Esophagus muscularis mucosa (tissue), 4 donors: ENCODE results near the gene SNCB.

Experiments
- EP300 ChIP-seq: sonication (generic); formaldehyde crosslinking; IDR thresholded peaks from one replicate; pipeline ENCODE4 v1.6.1; 2017; ENCODE audit warnings: antibody characterized with exemption
- POLR2A ChIP-seq: fragments of 450-650 bp; IDR thresholded peaks from one replicate; pipeline ENCODE4 v1.6.1; 2017; ENCODE audit warnings: antibody characterized with exemption, moderate library complexity, mild to moderate bottlenecking, low read depth
- TF ChIP-seq, protein P1 (sequence below), 3 experiments: fragments of 200-600 bp in 2 of 3; fragments of 450-650 bp in 1 of 3; sonication (generic) in 2 of 3; IDR thresholded peaks; one replicate each; pipeline ENCODE4 v1.5.1; 2017 to 2019; ENCODE audit warnings: antibody characterized with exemption in 3 of 3, mild to moderate bottlenecking in 2 of 3, moderate library complexity in 1 of 3

DNA sequence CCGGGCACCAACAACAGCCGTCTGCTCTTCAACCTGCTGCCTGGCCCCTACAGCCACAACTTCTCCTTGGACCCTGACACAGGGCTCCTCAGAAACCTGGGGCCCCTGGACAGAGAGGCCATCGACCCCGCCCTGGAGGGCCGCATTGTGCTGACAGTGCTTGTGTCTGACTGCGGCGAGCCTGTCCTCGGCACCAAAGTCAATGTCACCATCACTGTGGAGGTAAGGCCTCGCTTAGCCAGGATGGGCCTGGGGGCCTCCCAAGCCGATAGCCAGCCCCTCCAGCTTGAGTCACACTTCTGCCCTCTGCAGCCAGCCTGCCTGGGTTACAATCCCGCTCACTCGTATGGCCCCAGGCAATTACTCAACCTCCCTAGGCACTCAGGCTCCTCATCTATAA is 49.0 kb downstream of the SNCB start:
- TF ChIP-seq POLR2A (no peak), EP300 (no peak)
- TF ChIP-seq, protein P1, sequence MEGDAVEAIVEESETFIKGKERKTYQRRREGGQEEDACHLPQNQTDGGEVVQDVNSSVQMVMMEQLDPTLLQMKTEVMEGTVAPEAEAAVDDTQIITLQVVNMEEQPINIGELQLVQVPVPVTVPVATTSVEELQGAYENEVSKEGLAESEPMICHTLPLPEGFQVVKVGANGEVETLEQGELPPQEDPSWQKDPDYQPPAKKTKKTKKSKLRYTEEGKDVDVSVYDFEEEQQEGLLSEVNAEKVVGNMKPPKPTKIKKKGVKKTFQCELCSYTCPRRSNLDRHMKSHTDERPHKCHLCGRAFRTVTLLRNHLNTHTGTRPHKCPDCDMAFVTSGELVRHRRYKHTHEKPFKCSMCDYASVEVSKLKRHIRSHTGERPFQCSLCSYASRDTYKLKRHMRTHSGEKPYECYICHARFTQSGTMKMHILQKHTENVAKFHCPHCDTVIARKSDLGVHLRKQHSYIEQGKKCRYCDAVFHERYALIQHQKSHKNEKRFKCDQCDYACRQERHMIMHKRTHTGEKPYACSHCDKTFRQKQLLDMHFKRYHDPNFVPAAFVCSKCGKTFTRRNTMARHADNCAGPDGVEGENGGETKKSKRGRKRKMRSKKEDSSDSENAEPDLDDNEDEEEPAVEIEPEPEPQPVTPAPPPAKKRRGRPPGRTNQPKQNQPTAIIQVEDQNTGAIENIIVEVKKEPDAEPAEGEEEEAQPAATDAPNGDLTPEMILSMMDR (IDR thresholded peaks at IDR 0.05) = no peak
